CD4-positive, alpha-beta T cell treated with Interleukin-6 for 4 hours (primary cell): ENCODE measurements around the gene SGMS1.
"Not testable (repeated sequence)": the region's sequence is repeated elsewhere in the genome, so short reads cannot be mapped to it uniquely, and the experiment has no call there.

ENCODE experiments used
- DNase-seq: peaks from one replicate; pipeline ENCODE4 v3.0.0-alpha.2; 2020; ENCODE audit warnings: mixed read lengths

Gene SGMS1

DNA sequence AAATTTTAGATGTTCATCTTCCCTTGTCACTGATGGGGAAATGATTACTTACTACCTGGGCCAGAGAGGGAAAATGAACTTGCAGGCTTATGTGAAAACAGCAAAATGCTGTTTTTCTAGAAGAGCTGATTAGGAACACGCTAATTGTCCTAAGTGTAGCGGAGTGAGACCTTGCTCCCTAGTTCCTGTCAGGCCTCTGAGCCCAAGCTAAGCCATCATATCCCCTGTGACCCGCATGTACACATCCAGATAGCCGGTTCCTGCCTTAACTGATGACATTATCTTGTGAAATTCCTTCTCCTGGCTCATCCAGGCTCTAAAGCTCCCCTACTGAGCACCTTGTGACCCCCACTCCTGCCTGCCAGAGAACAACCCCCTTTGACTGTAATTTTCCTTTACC, 120.6 kb downstream of the SGMS1 start:
- DNase-seq: not testable (repeated sequence)

GRCh38 chr10:50501924-50502452, 121.8 kb downstream of the SGMS1 start:
- peak; percentile 12 for DNase-seq

- DNase-seq: no peak
Observed at GRCh38 chr10:50501478-50501877, 122.3 kb downstream of the SGMS1 start.

GRCh38 chr10:50498465-50498864, 125.3 kb downstream of the SGMS1 start:
- DNase-seq: no peak

DNA sequence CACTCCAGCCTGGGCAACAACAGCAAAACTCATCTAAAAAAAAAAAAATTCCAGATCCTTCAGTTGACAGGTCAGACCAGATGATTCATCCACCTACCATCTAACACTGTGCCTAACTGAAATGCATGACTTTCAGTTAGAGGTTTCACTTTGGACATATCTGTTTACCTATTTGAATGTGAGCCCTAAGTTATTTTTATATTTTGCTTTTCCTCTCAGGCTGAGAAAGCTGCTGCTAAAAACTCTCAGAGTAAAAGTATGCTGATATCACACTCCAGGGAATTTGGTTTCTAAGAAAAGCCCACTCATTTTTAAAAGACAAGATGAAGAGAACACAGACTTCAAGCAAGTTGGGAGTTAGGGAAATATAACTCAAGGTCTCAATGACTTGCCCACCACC, 126.0 kb downstream of the SGMS1 start:
- no peak for DNase-seq

DNA sequence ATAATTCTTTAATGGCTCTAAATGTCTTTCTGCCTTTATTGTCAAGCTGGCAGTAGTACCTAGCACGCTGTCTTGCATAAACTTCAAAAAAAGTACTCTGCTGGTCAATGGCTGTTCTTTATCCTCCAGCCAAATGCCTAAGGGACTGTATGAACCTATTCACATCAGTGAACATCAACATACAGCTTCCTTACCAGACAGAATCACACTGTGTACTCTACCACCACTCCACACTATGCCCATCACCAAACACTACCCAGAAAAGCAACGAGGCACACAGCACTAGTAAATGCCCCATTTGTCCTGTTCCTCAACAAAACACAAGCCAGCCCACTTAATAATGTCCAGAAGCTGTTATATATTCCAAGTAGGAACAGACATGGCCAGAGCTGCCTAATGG, 127.5 kb downstream of the SGMS1 start:
- no peak for DNase-seq

- DNase-seq: no peak
Observed at GRCh38 chr10:50490241-50490640, 133.5 kb downstream of the SGMS1 start.

DNA sequence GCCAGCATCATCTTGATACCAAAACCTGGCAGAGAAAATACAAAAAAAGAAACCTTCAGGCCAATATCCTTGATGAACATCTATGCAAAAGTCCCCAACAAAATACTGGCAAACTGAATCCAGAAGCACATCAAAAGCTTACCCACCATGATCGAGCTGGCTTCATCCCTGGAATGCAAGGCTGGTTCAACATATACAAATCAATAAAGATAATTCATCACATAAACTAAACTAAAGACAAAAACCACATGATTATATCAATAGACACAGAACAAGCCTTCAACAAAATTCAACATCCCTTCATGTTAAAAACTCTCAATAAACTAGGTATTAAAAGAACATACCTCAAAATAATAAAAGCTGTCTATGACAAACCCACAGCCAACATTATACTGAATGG, 139.2 kb downstream of the SGMS1 start:
- DNase-seq: not testable (repeated sequence)

- no peak for DNase-seq
Observed at GRCh38 chr10:50480054-50481007, 143.4 kb downstream of the SGMS1 start.

GRCh38 chr10:50477287-50478203, 146.2 kb downstream of the SGMS1 start:
- no peak for DNase-seq

GRCh38 chr10:50473756-50474155, 150.0 kb downstream of the SGMS1 start:
- DNase-seq: no peak

GRCh38 chr10:50472914-50473313, 150.8 kb downstream of the SGMS1 start:
- DNase-seq: no peak

GRCh38 chr10:50471583-50471975, 152.2 kb downstream of the SGMS1 start:
- no peak for DNase-seq

GRCh38 chr10:50470798-50471582, 152.8 kb downstream of the SGMS1 start:
- DNase-seq: no peak

DNA sequence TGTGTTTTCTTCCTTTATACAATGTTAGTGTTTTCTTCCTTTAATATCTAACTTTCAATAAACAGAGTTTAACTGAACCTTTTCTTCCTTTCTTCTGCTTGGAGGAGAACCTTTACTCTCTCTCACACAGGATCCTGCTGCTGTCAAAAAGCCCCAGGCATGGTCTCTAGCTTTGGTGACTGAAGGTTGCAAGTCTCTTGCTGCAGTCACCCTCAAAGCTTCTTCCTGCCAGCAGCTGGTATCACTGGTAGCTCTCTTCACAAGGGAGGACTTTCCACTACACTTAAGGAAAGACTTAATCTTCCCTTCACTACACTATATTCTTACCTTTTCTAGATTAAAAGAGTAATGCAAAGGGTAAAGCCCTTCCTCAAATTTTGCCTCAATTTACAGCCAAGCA, 153.4 kb downstream of the SGMS1 start:
- DNase-seq: no peak

DNA sequence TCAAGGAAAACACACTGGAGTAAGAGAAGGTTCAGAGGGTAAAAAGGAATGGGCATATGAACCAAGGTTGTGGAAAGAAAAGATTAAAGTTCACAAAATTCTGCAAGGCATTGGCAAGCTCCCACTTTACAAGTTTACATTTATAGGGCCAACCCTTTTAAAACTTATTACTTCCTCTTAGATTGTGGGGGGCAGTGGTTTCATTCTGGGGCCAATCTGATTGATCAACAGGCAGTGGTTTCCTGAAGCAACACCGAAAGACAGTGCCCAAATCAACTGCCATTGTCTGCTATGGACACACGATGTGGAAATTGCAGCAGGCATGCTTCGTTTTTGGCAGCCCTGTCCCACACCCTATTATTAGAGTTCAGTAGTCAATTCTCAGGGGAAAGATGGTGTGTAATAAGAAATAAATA, 154.0 kb downstream of the SGMS1 start:
- no peak for DNase-seq

GRCh38 chr10:50469288-50469687, 154.5 kb downstream of the SGMS1 start:
- DNase-seq: no peak

DNA sequence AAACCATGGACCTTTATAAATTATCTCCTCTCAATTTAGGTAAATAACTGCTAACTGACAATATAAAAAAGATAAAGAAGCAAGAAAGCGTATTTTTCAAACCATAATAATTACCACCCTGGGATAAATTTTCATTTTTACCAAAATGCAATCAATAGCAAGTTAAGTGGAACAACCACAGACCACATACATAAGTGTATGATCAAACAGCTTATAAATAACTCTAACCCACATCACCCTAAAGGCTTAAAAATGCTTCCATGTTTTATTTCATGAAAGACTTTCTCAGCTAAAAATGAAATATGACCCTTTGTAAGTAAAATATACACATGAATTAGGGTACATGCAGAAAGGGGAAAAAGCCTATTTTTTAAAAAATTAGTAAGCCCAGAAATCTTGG, 156.5 kb downstream of the SGMS1 start:
- DNase-seq: no peak

GRCh38 chr10:50464004-50464409, 159.7 kb downstream of the SGMS1 start:
- no peak for DNase-seq

DNA sequence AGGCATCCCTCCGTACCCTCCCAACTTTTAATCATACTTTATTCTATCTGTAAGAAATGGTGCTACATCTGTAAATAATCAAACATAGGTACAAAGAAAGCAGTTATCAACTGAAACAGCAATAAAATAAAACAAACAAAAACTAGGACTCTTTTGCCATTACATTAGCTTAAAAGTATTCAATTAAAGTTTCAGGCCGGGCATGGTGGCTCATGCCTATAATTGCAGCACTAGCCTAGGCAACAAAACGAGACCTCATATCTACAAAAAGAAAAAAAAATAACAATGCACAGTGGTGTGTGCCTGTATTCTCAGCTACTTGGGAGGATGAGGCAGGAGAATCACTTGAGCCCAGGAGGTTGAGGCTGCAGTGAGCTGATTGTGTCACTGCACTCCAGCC, 161.9 kb downstream of the SGMS1 start:
- DNase-seq: no peak

DNA sequence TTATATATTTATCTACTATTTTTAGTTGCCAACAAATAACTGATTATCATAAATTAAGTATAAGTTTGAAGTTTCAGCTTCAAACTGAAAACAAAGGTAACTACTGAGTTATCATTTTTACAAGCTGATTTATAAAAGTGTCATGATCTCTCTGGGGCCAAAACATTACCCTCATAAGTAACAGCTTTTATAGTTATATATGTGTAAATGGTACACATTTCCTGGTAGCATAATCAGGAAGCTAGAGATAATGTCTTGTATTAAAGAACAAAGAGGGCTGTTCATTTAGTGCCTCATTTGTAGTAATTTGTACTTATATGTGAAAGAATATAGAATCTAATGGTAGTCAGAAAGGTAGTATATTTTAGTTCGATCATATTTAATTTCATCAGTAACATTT, 162.6 kb downstream of the SGMS1 start:
- DNase-seq: no peak

- DNase-seq: no peak
Observed at GRCh38 chr10:50456719-50457118, 167.0 kb downstream of the SGMS1 start.

DNA sequence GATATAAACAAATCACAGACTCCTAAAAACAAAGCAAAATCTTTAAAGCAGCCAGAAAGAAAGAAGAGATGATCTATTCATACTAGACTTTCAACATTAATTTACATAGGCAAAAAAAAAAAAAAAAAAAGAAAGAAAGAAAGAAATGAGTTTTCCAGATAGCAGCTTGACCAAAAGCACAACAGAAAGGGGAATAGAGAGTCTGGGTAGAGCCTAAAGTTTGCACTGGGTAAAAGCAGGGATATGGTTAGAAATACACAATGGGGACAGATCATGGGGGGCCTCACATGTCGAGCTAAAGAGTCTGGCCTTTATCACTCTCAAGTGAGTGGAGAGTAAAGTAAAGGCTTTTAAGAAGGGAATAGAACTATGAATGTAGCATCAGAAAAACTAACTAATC, 169.8 kb downstream of the SGMS1 start:
- no peak for DNase-seq
